Hepatocyte (in vitro differentiated cells): ENCODE measurements around the gene GALNT14. TPM values are rescaled to one million over a fixed set of nuclear protein-coding genes. Genes with fewer than 3 reads are reported as not detected.

ENCODE experiments used
- DNase-seq: peaks from one replicate; pipeline ENCODE4 v3.0.0-alpha.2; 2016; ENCODE audit warnings: low spot score
- H2AFZ ChIP-seq: fragments of 200-600 bp; sonication (generic); 2 replicates; pipeline ENCODE4 v1.6.0; 2016; ENCODE audit warnings: antibody characterized with exemption, mild to moderate bottlenecking
- H3K27ac ChIP-seq: fragments of 200-600 bp; sonication (generic); 2 replicates; pipeline ENCODE4 v1.5.1; 2016; ENCODE audit warnings: mild to moderate bottlenecking
- H3K27me3 ChIP-seq: fragments of 200-600 bp; sonication (generic); 2 replicates; pipeline ENCODE4 v1.6.1; 2016
- H3K36me3 ChIP-seq: fragments of 200-600 bp; sonication (generic); replicated peaks from 2 replicates; pipeline ENCODE4 v1.5.1; 2016; ENCODE audit warnings: low read depth; ENCODE audit not compliant: insufficient read depth
- H3K4me1 ChIP-seq: fragments of 200-600 bp; sonication (generic); 2 replicates; pipeline ENCODE4 v1.5.1; 2016; ENCODE audit warnings: mild to moderate bottlenecking, moderate library complexity; ENCODE audit not compliant: insufficient read depth
- H3K4me2 ChIP-seq: fragments of 200-600 bp; sonication (generic); 2 replicates; pipeline ENCODE4 v1.6.0; 2016
- H3K4me3 ChIP-seq: fragments of 200-600 bp; sonication (generic); 2 replicates; pipeline ENCODE4 v1.5.1; 2016; ENCODE audit warnings: mild to moderate bottlenecking
- H3K79me2 ChIP-seq: fragments of 200-600 bp; sonication (generic); 2 replicates; pipeline ENCODE4 v1.6.0; 2017; ENCODE audit warnings: mild to moderate bottlenecking
- H3K9me2 ChIP-seq: fragments of 200-600 bp; sonication (generic); replicated peaks from 2 replicates; pipeline ENCODE4 v1.6.0; 2017; ENCODE audit warnings: mild to moderate bottlenecking; ENCODE audit not compliant: insufficient read depth
- H3K9me3 ChIP-seq: fragments of 200-600 bp; sonication (generic); 2 replicates; pipeline ENCODE4 v1.5.1; 2016; ENCODE audit warnings: low read depth, mild to moderate bottlenecking
- H4K20me1 ChIP-seq: fragments of 200-600 bp; sonication (generic); 2 replicates; pipeline ENCODE4 v1.6.0; 2016; ENCODE audit warnings: mild to moderate bottlenecking; ENCODE audit not compliant: insufficient read depth, poor library complexity, severe bottlenecking
- CTCF ChIP-seq: fragments of 200-600 bp; sonication (generic); IDR thresholded peaks from 2 replicates; pipeline ENCODE4 v1.5.1; 2016; ENCODE audit warnings: antibody characterized with exemption, mild to moderate bottlenecking; ENCODE audit not compliant: poor library complexity
- EZH2 ChIP-seq: fragments of 200-600 bp; sonication (generic); IDR thresholded peaks from 2 replicates; pipeline ENCODE4 v1.6.1; 2016; ENCODE audit warnings: antibody characterized with exemption, mild to moderate bottlenecking, borderline replicate concordance
- EZH2phosphoT487 ChIP-seq: fragments of 200-600 bp; sonication (generic); IDR thresholded peaks from one replicate; pipeline ENCODE4 v1.6.1; 2018; ENCODE audit warnings: antibody characterized with exemption, mild to moderate bottlenecking, low read depth, moderate library complexity; ENCODE audit not compliant: unreplicated experiment, severe bottlenecking
- WGBS: methylation state at CpG from one replicate; pipeline ENCODE4 v1.1.6; 2016; ENCODE audit warnings: low lambda C conversion rate; ENCODE audit errors: missing lambda C conversion rate; 5-methylcytosine and 5-hydroxymethylcytosine counted together
- polyA plus RNA-seq: library from polyadenylated mRNA; unstranded; fragments of >200 nt; fragmentation: Nextera tagmentation; extraction: Ambion mirVana; gene quantifications from 2 replicates; pipeline ENCODE4 v1.2.1, GENCODE V29; 2016
- total RNA-seq: library from RNA; depleted of rRNA; stranded (reverse); fragments of >200 nt; gene quantifications from 2 replicates; pipeline ENCODE4 v1.2.3, GENCODE V29; 2014

GALNT14 gene
- total and polyA plus RNA-seq, 2 experiments from 2014 or later, result 2.2 to 2.9 TPM

DNA sequence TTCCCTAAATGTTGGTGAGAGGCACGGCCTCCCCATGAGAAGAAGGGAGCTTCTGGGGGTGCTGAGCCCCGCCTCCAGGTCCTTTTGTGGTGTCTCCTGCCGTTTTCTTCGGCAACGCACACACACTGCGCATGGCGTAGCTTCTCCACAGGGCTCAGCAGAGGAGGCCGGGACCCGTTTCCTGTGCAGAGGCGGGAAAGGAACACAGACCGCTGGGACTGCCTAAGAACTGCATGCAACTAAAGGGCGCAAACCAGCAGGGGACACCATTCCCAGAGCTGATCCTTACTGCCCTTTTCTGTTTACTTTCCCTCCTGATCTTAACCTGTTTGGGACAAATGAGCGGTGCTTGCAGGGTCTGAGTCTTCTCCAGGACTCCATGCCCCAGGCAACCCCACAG lies 240.7 kb downstream of the GALNT14 start:
- Histone ChIP-seq H3K27ac (no peak overlapping the region), H3K36me3 (no peaks in the 10 kb centered on the region), H3K27me3 (peaks cover 5% of the 10 kb centered on the region), H3K4me1 (no peaks in the 10 kb centered on the region), H3K4me2 (no peak overlapping the region), H3K9me3 (no peaks in the 10 kb centered on the region), H4K20me1 (no peaks in the 10 kb centered on the region), H3K4me3 (no peak overlapping the region), H3K79me2 (no peaks in the 10 kb centered on the region), H3K9me2 (no peaks in the 10 kb centered on the region), H2AFZ (no peak overlapping the region)
- WGBS, result 95% methylated on average over 13 of the region's 13 CpGs
- DNase-seq, result no peak
- TF ChIP-seq EZH2 (no peak), EZH2phosphoT487 (no peak), CTCF (no peak)

DNA sequence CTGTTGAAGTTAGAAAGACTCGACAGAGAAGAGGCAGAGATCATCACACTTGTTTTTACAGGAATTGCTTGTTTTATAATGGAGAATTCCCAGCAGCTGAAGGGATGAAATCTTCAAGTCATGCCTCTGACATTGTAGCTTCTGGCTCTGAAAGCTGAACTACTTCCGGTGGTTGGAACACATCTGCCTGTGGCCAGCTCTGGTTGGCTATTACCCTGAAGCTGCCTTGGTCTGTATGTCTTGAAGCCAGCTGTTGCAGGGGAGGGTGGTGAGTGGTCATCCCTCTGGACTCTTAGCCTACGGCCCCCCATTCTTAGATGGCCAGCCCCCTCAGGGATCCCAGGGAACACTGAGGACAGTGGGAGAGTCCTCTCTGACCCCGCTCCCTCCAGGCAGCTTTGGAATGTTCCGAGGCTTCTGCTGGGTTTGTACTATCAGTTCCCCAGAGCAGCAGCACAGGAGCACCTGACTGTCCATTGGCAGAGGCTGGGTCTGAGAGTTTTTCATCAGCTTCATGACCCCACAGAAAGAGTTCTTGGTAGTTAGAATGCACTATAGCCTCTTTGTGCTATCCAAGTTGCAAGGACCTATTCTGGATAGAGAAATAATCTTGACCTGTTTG lies 243.6 kb downstream of the GALNT14 start:
- H3K4me3 ChIP-seq, result no peak overlapping the region
- no peaks in the 10 kb centered on the region for H3K9me3 ChIP-seq
- no peaks in the 10 kb centered on the region for H3K4me1 ChIP-seq
- H3K9me2 ChIP-seq, result no peaks in the 10 kb centered on the region
- H3K27me3 ChIP-seq, result peaks cover 10% of the 10 kb centered on the region
- no peaks in the 10 kb centered on the region for H4K20me1 ChIP-seq
- H3K27ac ChIP-seq, result no peak overlapping the region
- H2AFZ ChIP-seq, result no peak overlapping the region
- H3K79me2 ChIP-seq, result no peaks in the 10 kb centered on the region
- WGBS, result 59% methylated on average over 5 of the region's 5 CpGs
- no peak overlapping the region for H3K4me2 ChIP-seq
- no peaks in the 10 kb centered on the region for H3K36me3 ChIP-seq
- no peak for DNase-seq
- TF ChIP-seq CTCF (no peak), EZH2phosphoT487 (no peak), EZH2 (no peak)

GRCh38 chr2:30888852-30889409 lies 249.3 kb downstream of the GALNT14 start:
- Histone ChIP-seq H3K9me2 (no peaks in the 10 kb centered on the region), H3K27me3 (peaks cover 6% of the 10 kb centered on the region), H3K79me2 (no peaks in the 10 kb centered on the region), H3K4me2 (no peak overlapping the region), H3K27ac (no peak overlapping the region), H4K20me1 (no peaks in the 10 kb centered on the region), H2AFZ (no peak overlapping the region), H3K9me3 (no peaks in the 10 kb centered on the region), H3K4me3 (no peak overlapping the region), H3K36me3 (no peaks in the 10 kb centered on the region), H3K4me1 (no peaks in the 10 kb centered on the region)
- no peak for TF ChIP-seq EZH2phosphoT487
- no peak for TF ChIP-seq EZH2
- no peak for TF ChIP-seq CTCF
- 44% methylated on average over 7 of the region's 7 CpGs for WGBS
- DNase-seq, result no peak
